Measurements from ENCODE around the gene SH2B2. TPM values are rescaled to one million over a fixed set of nuclear protein-coding genes. Genes with fewer than 3 reads are reported as not detected.

SH2B2 gene
- total RNA-seq, 1 donor from 2014 or later: 8.8 TPM

DNA sequence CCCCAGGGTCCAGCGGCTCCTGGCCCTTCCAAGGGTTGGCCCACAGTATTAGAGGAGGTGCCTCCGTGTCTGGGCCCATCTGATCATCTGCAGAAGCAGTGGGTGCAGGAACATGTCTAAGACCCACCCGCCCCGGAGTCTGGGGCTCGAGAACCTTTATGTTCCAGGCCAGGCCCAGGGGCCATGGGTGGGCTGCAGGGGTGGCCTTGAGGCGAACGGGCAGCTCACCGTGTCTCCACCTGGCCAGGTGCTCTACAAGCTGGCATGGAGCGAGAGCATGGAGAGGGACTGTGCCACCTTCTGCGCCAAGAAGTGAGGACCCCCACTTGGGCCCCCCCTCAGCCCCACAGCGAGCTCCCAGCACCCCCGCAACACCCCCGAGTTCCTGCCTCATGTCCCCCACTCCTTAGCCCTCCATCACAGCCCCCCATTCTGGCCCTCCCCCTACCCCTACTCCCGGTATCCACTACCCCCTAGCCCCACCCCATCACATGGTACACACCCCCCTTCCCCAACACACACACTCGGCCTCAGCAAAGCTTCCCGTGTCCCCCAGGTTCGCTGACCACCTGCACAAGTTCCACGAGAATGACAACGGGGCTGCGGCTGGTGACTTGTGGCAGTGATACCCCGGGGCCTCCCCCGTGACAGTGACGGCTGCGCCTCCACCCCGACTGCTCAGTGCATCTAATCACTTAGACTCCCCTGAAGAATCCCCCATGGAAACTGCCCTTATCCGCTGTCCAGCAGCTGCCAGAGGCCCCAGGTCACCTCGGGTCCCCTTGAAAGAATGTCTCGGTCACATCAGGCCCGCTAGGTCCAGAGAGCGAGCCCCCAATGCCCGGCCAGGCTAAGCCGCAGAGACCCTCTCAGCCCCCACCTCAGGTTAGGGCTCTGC, 4.0 kb upstream of the SH2B2 start:
- Histone ChIP-seq H3K27ac (no peak overlapping the region), H3K27me3 (no peaks in the 10 kb centered on the region), H3K4me1 (peaks cover 27% of the 10 kb centered on the region), H3K4me3 (no peak overlapping the region), H3K9me3 (no peaks in the 10 kb centered on the region), H3K36me3 (no peaks in the 10 kb centered on the region)
- no peak for DNase-seq (ENCODE audit: extremely low spot score in 2 of 2)
- TF ChIP-seq, protein P1, sequence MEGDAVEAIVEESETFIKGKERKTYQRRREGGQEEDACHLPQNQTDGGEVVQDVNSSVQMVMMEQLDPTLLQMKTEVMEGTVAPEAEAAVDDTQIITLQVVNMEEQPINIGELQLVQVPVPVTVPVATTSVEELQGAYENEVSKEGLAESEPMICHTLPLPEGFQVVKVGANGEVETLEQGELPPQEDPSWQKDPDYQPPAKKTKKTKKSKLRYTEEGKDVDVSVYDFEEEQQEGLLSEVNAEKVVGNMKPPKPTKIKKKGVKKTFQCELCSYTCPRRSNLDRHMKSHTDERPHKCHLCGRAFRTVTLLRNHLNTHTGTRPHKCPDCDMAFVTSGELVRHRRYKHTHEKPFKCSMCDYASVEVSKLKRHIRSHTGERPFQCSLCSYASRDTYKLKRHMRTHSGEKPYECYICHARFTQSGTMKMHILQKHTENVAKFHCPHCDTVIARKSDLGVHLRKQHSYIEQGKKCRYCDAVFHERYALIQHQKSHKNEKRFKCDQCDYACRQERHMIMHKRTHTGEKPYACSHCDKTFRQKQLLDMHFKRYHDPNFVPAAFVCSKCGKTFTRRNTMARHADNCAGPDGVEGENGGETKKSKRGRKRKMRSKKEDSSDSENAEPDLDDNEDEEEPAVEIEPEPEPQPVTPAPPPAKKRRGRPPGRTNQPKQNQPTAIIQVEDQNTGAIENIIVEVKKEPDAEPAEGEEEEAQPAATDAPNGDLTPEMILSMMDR (IDR thresholded peaks at IDR 0.05): no peak
- TF ChIP-seq POLR2A (IDR thresholded peaks at IDR 0.05) (no peak), POLR2AphosphoS5 (IDR thresholded peaks at IDR 0.05; ENCODE audit: insufficient read depth in 1 of 2, low read depth in 1 of 2) (no peak)
- intact Hi-C loops (cut with DNase I): loop anchor here (5.0 kb wide), 1 partner anchor 110 kb away; no protein-coding TSS in a partner anchor

DNA sequence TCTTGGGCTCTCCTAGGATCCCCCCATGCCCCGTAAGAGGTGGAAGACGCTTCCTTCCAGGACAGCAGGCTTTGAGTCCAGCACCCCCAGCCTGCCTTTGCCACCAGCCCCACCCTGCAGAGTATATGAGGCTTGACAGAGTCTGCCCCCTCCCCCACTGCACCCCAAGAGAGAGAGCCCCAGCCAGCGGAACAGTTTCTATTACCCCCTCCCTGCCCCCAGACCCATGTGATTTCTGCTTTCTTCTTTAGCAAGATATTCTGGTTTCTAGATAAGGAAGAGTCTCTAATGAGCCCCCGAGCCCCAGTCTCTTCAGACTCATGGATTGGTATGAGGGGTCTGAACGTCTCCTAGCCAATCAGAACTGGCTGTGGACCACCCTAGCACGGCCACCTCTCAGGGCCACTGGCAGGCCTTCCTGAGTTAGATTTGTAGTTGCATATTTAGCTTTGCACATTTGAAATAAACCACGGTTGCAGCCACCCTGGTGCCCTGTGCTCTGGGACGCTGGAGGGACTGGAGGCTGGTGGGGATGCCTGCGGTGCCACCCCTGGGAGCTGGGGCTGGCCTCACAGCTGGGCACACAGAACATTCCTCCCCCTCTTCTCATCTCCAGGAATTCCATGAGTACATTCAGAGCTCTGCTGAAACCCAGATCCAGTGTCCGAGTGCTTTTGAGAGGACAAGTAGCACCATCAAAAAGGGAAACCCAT, 3.0 kb upstream of the SH2B2 start:
- Histone ChIP-seq H3K9me3 (no peaks in the 10 kb centered on the region), H3K36me3 (no peaks in the 10 kb centered on the region), H3K27me3 (no peaks in the 10 kb centered on the region), H3K4me1 (peaks cover 37% of the 10 kb centered on the region), H3K4me3 (no peak overlapping the region), H3K27ac (no peak overlapping the region)
- intact Hi-C loops (cut with DNase I): loop anchor here (5.0 kb wide), 1 partner anchor 109 kb away; no protein-coding TSS in a partner anchor
- DNase-seq (ENCODE audit: extremely low spot score in 2 of 2): no peak
- TF ChIP-seq POLR2AphosphoS5 (IDR thresholded peaks at IDR 0.05; ENCODE audit: insufficient read depth in 1 of 2, low read depth in 1 of 2): no peak
- TF ChIP-seq, protein P1 (IDR thresholded peaks at IDR 0.05): no peak
- TF ChIP-seq POLR2A (IDR thresholded peaks at IDR 0.05): no peak

DNA sequence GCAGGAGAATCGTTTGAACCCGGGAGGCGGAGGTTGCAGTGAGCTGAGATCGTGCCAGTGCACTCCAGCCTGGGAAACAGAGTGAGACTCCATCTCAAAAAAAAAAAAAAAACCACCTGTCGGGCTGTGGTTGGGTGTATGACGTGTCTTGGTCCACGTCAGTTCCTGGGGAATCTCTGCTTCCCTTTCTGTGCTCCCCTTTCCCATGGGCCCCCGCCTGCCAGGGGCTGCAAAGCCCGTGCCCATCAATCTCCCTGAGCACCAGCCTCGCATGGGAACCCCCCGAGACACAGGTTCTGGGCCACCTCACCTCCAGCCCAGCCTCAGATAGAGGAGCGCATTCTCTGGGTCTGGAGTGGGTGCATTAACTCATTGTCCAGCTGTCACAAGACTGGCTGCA, 2.3 kb upstream of the SH2B2 start:
- H3K27ac ChIP-seq: no peak overlapping the region

DNA sequence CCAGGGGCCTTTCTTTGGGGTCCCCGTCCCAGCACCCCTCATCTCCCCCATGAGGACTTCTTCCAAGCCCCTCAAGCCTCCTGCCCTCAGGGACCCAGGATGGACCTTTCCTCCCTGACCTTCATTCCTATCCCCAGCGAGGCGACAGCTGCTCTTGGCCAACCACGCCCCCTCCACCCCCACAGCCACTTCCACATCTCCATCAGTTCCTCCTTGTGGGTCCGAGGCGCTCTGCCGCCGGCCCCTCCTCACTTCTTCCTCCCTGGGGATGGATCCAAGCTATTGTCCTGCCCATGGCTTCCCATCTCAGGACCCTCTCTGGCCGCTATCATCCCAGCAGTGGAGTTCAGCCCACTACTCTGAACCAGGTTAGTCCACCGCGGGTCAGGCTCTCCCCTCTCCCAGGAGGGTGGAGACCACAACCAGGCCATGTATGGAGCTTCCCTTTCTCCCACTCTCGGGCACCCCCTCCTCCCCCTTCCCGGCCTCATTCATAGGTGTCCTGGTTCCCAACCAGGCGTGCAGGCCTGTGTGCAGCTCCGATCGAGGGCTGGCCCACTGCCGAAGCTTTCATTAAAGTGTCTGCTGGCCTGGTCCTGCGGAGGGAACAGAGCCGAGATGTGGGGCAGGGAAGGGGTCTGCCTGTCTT, 1.7 kb upstream of the SH2B2 start:
- peaks cover 38% of the 10 kb centered on the region for H3K4me1 ChIP-seq
- DNase-seq (ENCODE audit: extremely low spot score in 2 of 2): no peak

More for the DNA sequence above, 2.3 kb upstream of the SH2B2 start:
- no peak overlapping the region for H3K4me3 ChIP-seq
- peaks cover 38% of the 10 kb centered on the region for H3K4me1 ChIP-seq
- no peaks in the 10 kb centered on the region for H3K36me3 ChIP-seq
- no peak for DNase-seq (ENCODE audit: extremely low spot score in 2 of 2)
- intact Hi-C loops (cut with DNase I): loop anchor here (5.0 kb wide), 1 partner anchor 108 kb away; no protein-coding TSS in a partner anchor
- H3K27me3 ChIP-seq: no peaks in the 10 kb centered on the region
- H3K9me3 ChIP-seq: no peaks in the 10 kb centered on the region
- TF ChIP-seq, protein P1 (IDR thresholded peaks at IDR 0.05): no peak
- TF ChIP-seq POLR2AphosphoS5 (IDR thresholded peaks at IDR 0.05; ENCODE audit: insufficient read depth in 1 of 2, low read depth in 1 of 2): no peak
- no peak for TF ChIP-seq POLR2A (IDR thresholded peaks at IDR 0.05)

More for the DNA sequence above, 1.7 kb upstream of the SH2B2 start:
- Histone ChIP-seq H3K27me3 (no peaks in the 10 kb centered on the region), H3K4me3 (no peak overlapping the region), H3K9me3 (no peaks in the 10 kb centered on the region), H3K27ac (peak overlapping the region; percentile 84), H3K36me3 (no peaks in the 10 kb centered on the region)
- intact Hi-C loops (cut with DNase I): loop anchor here (5.0 kb wide), 1 partner anchor 107 kb away; no protein-coding TSS in a partner anchor
- TF ChIP-seq, protein P1 (IDR thresholded peaks at IDR 0.05): no peak
- TF ChIP-seq POLR2AphosphoS5 (IDR thresholded peaks at IDR 0.05; ENCODE audit: insufficient read depth in 1 of 2, low read depth in 1 of 2) (no peak), POLR2A (IDR thresholded peaks at IDR 0.05) (no peak)
